Dermis blood vessel endothelial cell (primary cell): ENCODE measurements around the gene INO80D. TPM values are rescaled to one million over a fixed set of nuclear protein-coding genes. Genes with fewer than 3 reads are reported as not detected.
"Not testable (repeated sequence)": the region's sequence is repeated elsewhere in the genome, so short reads cannot be mapped to it uniquely, and the experiment has no call there.

Experiments
- DNase-seq: peaks from one replicate; pipeline ENCODE4 v3.0.0; 2010
- total RNA-seq: library from RNA; depleted of rRNA; stranded (reverse); fragments of >200 nt; gene quantifications from 2 replicates; pipeline ENCODE4 v1.2.3, GENCODE V29; 2014

Gene INO80D
- total RNA-seq, 1 donor from 2014 or later = 10.4 TPM

- DNase-seq = peak; percentile 70
Observed at GRCh38 chr2:206084439-206084869, 1.5 kb downstream of the INO80D start.

- DNase-seq = peak; percentile 42
Observed at GRCh38 chr2:206083602-206084438, 2.2 kb downstream of the INO80D start.

GRCh38 chr2:206082298-206082843, 3.6 kb downstream of the INO80D start:
- DNase-seq = no peak

- no peak for DNase-seq
Observed at GRCh38 chr2:206080927-206081326, 5.0 kb downstream of the INO80D start.

- no peak for DNase-seq
Observed at GRCh38 chr2:206079699-206080465, 6.1 kb downstream of the INO80D start.

GRCh38 chr2:206077879-206078278, 8.1 kb downstream of the INO80D start:
- DNase-seq = not testable (repeated sequence)

GRCh38 chr2:206075113-206075512, 10.9 kb downstream of the INO80D start:
- DNase-seq = no peak

GRCh38 chr2:206071807-206072206, 14.2 kb downstream of the INO80D start:
- no peak for DNase-seq

GRCh38 chr2:206069417-206069816, 16.6 kb downstream of the INO80D start:
- DNase-seq = no peak

GRCh38 chr2:206068207-206068606, 17.8 kb downstream of the INO80D start:
- no peak for DNase-seq

- DNase-seq = no peak
Observed at GRCh38 chr2:206064077-206064476, 21.9 kb downstream of the INO80D start.

GRCh38 chr2:206063635-206064034, 22.3 kb downstream of the INO80D start:
- DNase-seq = no peak

GRCh38 chr2:206062724-206063123, 23.2 kb downstream of the INO80D start:
- DNase-seq = no peak

GRCh38 chr2:206056286-206056685, 29.7 kb downstream of the INO80D start:
- DNase-seq = no peak

- DNase-seq = peak; percentile 28
Observed at GRCh38 chr2:206054952-206055351, 31.0 kb downstream of the INO80D start.

- no peak for DNase-seq
Observed at GRCh38 chr2:206051912-206052311, 34.1 kb downstream of the INO80D start.

- no peak for DNase-seq
Observed at GRCh38 chr2:206049392-206049791, 36.6 kb downstream of the INO80D start.

- no peak for DNase-seq
Observed at GRCh38 chr2:206045251-206045650, 40.7 kb downstream of the INO80D start.

- DNase-seq = no peak
Observed at GRCh38 chr2:206040525-206040924, 45.4 kb downstream of the INO80D start.

GRCh38 chr2:206035393-206035792, 50.6 kb downstream of the INO80D start:
- not testable (repeated sequence) for DNase-seq

- DNase-seq = not testable (repeated sequence)
Observed at GRCh38 chr2:206033452-206033851, 52.5 kb downstream of the INO80D start.

- DNase-seq = no peak
Observed at GRCh38 chr2:206031950-206032567, 53.9 kb downstream of the INO80D start.
